Activated naive CD8-positive, alpha-beta T cell (primary cell): Measurements from ENCODE around the gene MICA.
"Not testable (repeated sequence)": the region's sequence is repeated elsewhere in the genome, so short reads cannot be mapped to it uniquely, and the experiment has no call there.

Experiments
- H3K27ac Mint-ChIP-seq: one replicate; pipeline ENCODE4 v1.8.0; 2021; ENCODE audit warnings: mixed read lengths
- H3K27me3 Mint-ChIP-seq: one replicate; pipeline ENCODE4 v1.8.0; 2021; ENCODE audit warnings: mixed read lengths
- H3K36me3 Mint-ChIP-seq: one replicate; pipeline ENCODE4 v1.8.0; 2021; ENCODE audit warnings: mixed read lengths
- H3K4me1 Mint-ChIP-seq: one replicate; pipeline ENCODE4 v1.8.0; 2021; ENCODE audit warnings: low read depth, mixed read lengths
- H3K4me3 Mint-ChIP-seq: one replicate; pipeline ENCODE4 v1.8.0; 2021; ENCODE audit warnings: mild to moderate bottlenecking, mixed read lengths
- H3K9me3 Mint-ChIP-seq: one replicate; pipeline ENCODE4 v1.8.0; 2021; ENCODE audit warnings: low read depth, mixed read lengths

The MICA gene

DNA sequence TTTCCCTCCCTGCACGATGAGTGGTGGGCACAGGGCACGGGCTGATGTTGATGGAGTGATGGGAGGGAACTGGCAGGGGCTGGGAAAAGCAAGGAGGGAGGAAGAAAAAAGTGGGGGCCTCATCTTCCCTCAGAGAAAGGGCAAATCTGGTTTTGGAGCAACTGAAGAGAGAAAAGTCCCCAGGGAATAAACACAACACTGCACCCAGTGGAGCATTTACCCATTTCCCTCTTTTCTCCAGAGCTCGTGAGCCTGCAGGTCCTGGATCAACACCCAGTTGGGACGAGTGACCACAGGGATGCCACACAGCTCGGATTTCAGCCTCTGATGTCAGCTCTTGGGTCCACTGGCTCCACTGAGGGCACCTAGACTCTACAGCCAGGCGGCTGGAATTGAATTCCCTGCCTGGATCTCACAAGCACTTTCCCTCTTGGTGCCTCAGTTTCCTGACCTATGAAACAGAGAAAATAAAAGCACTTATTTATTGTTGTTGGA lies 11.4 kb downstream of the MICA start:
- Mint-ChIP-seq H3K4me3 (no peak overlapping the region), H3K9me3 (no peaks in the 10 kb centered on the region), H3K36me3 (peaks cover 7% of the 10 kb centered on the region), H3K27ac (no peak overlapping the region), H3K4me1 (no peaks in the 10 kb centered on the region), H3K27me3 (no peaks in the 10 kb centered on the region)

DNA sequence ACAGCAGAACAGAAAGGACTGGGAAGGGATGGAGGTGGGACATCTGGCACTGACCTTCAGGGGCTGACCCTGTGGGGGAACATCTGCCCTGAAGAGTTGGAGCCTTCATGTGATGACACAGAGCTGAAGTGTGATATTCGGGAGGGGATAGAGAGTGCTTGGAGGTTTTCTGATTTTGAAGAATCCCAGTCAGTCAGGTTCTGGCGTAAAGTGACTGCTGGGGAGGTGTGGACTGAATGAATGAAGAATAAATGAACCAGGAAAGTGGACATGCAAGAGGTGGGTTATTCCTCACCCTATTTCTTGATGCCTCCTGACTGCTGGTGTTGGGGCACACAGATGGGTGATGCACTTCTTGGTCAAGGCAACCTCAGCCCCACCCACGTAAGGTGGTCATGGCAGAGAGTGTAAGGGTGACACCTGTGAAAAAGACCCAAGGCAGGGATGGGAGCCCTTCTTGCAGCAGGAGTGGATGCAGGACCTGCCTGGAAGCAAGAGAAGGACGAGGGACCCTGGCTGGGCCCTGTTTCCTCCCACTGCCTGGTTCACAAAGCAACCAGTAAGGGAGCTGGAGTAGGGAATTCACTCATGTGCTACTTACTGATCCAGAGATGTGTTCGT lies 13.1 kb downstream of the MICA start:
- H3K4me1 Mint-ChIP-seq: peaks cover under 1% of the 10 kb centered on the region
- H3K9me3 Mint-ChIP-seq: no peaks in the 10 kb centered on the region
- H3K4me3 Mint-ChIP-seq: no peak overlapping the region
- H3K27me3 Mint-ChIP-seq: no peaks in the 10 kb centered on the region
- H3K27ac Mint-ChIP-seq: peak overlapping the region; percentile 14
- H3K36me3 Mint-ChIP-seq: peaks cover 7% of the 10 kb centered on the region

DNA sequence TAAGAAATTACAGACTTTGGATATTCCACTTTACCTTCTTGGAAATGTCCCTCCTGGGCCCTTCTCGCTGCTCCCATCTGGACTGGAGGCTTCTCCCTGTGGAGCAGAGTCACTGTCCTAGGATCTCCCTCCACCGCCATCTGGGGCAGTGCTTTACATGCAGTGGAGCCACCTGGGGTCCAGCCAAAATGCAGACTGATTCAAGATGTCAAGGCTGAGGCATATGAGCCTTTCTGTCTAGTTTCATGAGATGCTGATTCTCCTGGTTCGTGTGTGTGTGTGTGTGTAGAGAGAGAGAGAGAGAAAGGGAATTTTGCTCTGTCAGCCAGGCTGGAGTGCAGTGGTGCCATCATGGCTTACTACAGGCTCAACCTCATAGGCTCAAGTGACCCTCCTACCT lies 14.9 kb downstream of the MICA start:
- Mint-ChIP-seq H3K9me3 (no peaks in the 10 kb centered on the region), H3K27ac (no peak overlapping the region), H3K4me3 (no peak overlapping the region), H3K36me3 (peaks cover 7% of the 10 kb centered on the region), H3K4me1 (peaks cover 3% of the 10 kb centered on the region), H3K27me3 (no peaks in the 10 kb centered on the region)

DNA sequence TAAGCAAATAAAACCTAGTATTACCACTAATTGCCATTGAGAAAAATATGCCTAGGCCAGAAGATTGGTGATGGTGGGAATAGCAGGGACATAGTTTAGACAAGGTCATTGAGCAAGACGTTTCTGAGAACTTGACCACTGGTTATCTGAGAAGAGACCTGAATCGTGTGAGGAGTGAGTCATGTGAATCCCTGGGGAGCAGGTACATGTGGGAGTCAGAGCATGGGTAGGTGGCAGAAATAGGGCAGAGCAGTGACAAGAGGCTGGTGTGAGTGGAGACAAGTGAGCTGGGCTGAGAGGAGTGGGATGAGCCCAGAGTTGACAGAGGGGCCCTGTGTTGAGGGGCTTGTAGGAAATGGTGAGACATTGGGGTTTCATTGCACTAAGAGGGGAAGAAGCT lies 16.4 kb downstream of the MICA start:
- H3K4me1 Mint-ChIP-seq: peaks cover 3% of the 10 kb centered on the region
- H3K4me3 Mint-ChIP-seq: no peak overlapping the region
- no peaks in the 10 kb centered on the region for H3K9me3 Mint-ChIP-seq
- H3K27me3 Mint-ChIP-seq: no peaks in the 10 kb centered on the region
- H3K36me3 Mint-ChIP-seq: peaks cover 7% of the 10 kb centered on the region
- no peak overlapping the region for H3K27ac Mint-ChIP-seq

DNA sequence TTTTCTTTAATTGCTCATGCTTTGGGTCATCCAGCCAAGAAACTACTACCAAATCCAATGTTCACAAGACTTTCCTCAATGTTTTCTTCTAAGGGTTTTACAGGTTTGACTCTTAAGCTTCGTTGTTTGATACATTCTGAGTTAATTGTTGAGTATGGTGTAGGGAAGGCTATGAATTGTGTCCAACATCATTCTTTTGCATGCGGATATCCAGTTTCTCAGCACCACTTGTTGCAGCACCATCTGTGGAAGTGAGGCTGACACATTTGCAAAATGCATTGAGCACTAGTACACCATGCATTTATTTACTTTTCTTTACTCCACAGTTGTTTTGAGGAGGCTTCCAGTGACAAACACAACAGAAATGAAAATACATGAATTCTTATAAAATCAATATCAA lies 17.2 kb downstream of the MICA start:
- Mint-ChIP-seq H3K27me3 (no peaks in the 10 kb centered on the region), H3K36me3 (peaks cover 7% of the 10 kb centered on the region), H3K9me3 (no peaks in the 10 kb centered on the region), H3K4me3 (no peak overlapping the region), H3K4me1 (peaks cover 3% of the 10 kb centered on the region), H3K27ac (no peak overlapping the region)

DNA sequence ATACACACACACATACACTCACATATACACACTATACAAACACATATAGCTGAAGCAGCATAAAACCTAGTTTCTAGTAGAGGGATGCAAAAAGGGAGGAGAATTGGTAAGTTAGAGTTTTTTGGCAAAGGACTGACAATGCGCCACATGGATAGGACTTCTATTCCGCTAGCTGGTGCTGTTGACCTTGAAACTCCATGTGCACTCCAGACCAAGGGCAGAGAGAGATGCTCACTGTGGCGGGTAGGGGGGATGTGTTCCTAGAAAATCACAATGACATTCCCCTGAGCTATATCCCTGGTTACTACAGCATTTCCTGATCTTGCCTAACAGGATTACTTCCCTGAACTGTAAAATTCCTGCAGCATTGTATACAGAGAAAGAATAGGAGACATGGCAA lies 19.2 kb downstream of the MICA start:
- Mint-ChIP-seq H3K9me3 (no peaks in the 10 kb centered on the region), H3K36me3 (no peaks in the 10 kb centered on the region), H3K27ac (no peak overlapping the region), H3K4me3 (no peak overlapping the region), H3K27me3 (no peaks in the 10 kb centered on the region), H3K4me1 (peaks cover 3% of the 10 kb centered on the region)

DNA sequence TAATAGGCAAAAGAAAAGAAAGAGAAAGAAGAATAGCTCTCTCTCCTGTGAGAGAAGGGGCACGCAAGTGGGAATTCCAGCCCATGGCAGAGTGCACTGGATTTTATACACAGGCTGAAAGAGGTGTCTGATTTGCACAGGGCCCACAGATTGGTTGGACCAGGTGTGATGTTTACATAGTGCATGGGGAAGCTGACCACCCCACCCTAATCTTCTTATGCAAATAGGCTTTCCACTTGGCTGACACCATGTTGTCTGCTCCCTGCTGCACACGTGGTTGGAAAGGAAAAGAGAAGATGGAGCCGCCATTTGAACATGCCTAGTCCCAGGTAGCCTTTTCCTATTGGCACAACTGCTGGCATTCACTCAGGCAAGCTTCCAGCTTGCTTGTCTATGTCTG lies 20.2 kb downstream of the MICA start:
- no peaks in the 10 kb centered on the region for H3K36me3 Mint-ChIP-seq
- no peak overlapping the region for H3K4me3 Mint-ChIP-seq
- H3K27ac Mint-ChIP-seq: no peak overlapping the region
- no peaks in the 10 kb centered on the region for H3K9me3 Mint-ChIP-seq
- H3K4me1 Mint-ChIP-seq: peaks cover 3% of the 10 kb centered on the region
- no peaks in the 10 kb centered on the region for H3K27me3 Mint-ChIP-seq

DNA sequence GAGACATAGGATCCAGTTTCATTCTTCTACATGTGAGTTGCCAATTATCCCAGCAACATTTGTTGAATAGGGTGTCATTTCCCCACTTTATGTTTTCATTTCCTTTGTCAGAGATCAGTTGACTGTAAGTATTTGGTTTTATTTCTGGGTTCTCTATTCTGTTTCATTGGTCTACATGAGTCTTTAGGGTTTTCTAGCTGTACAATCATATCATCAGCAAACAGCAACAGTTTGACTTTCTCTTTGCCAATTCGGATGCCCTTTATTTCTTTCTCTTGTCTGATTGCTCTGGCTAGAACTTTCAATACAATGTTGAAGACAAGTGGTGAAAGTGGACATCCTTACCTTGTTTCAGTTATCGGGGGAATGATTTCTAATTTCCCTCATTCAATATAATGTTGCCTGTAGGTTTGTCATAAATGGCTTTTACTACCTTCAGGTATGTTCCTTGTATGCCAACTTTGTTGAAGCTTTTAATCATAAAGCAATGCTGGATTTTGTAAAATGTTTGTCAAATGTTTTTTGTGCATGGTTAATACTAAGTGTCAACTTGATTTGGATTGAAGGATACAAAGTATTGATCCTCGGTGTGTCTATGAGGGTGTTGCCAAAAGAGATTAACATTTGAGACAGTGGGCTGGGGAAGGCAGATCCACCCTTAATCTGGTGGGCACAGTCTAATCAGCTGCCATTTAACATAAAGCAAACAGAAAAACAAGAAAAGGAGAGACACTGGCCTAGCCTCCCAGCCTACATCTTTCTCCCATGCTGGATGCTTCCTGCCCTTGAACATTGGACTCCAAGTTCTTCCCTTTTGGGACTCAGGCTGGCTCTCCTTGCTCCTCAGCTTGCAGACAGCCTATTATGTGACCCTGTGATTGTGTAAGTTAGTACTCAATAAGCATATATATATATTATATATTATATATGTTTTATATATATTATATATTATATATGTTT lies 23.3 kb downstream of the MICA start:
- no peaks in the 10 kb centered on the region for H3K27me3 Mint-ChIP-seq
- H3K27ac Mint-ChIP-seq: no peak overlapping the region
- H3K36me3 Mint-ChIP-seq: peaks cover 4% of the 10 kb centered on the region
- no peak overlapping the region for H3K4me3 Mint-ChIP-seq
- no peaks in the 10 kb centered on the region for H3K9me3 Mint-ChIP-seq
- peaks cover 1% of the 10 kb centered on the region for H3K4me1 Mint-ChIP-seq

DNA sequence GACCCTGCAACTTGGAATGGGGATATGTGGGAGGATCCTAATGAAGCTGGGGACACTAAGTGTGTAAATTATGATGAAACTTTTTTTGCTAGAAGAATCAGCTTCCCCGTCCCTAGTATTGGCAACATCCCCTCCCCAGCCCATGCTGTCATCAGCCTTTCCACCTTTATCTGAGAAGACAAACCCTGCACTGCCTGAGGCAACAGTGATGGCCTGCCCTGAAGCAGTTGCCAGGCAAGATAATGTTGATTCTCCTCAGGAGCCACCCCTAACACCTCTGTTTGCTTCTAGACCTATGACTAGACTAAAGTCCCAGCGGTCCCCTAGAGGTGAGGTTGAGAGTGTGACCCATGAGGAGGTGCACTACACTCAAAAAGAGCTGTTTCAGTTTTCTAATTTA lies 27.1 kb downstream of the MICA start:
- no peaks in the 10 kb centered on the region for H3K9me3 Mint-ChIP-seq
- H3K4me1 Mint-ChIP-seq: no peaks in the 10 kb centered on the region
- peaks cover 1% of the 10 kb centered on the region for H3K27me3 Mint-ChIP-seq
- H3K4me3 Mint-ChIP-seq: no peak overlapping the region
- no peak overlapping the region for H3K27ac Mint-ChIP-seq
- H3K36me3 Mint-ChIP-seq: peaks cover 4% of the 10 kb centered on the region

DNA sequence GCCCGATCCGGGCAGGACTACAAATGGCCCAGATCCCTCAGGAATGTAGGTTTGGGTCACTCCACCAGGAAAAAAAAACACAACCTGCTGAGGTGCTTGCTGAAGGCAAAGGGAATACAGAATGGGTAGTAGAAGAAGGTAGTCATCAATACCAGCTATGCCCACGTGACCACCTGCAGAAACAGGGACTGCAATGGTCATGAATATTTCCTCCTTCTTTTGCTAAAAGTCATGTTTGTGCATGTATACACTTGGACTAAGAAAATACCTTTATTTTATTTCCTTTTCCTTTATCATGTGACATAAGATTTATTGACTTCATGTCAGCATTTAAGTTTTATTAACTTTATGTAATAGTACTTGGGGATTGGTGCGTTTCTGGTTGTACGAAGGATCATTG lies 31.7 kb downstream of the MICA start:
- not testable (repeated sequence) for H3K27ac Mint-ChIP-seq, H3K4me1 Mint-ChIP-seq, H3K9me3 Mint-ChIP-seq, H3K4me3 Mint-ChIP-seq
- H3K27me3 Mint-ChIP-seq: peaks cover 15% of the 10 kb centered on the region
- peaks cover 10% of the 10 kb centered on the region for H3K36me3 Mint-ChIP-seq

DNA sequence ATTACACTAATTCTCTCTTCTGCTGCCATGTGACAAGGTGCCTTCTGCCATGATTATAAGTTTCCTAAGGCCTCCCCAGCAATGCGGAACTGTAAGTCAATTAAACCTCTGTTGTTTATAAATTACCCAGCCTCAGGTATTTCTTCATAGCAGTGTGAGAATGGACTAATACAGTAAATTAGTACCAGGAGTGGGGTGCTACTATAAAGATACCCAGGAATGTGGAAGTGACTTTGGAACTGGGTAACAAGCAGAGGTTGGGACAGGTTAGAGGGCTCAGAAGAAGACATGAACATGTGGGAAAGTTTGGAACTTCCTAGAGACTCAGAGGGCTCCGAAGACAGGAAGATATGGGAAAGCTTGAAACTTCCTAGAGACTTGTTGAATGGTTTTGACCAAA lies 34.8 kb downstream of the MICA start:
- H3K27ac Mint-ChIP-seq: no peak overlapping the region
- H3K4me3 Mint-ChIP-seq: no peak overlapping the region
- peaks cover 2% of the 10 kb centered on the region for H3K4me1 Mint-ChIP-seq
- peaks cover 6% of the 10 kb centered on the region for H3K36me3 Mint-ChIP-seq
- peaks cover 18% of the 10 kb centered on the region for H3K27me3 Mint-ChIP-seq
- H3K9me3 Mint-ChIP-seq: no peaks in the 10 kb centered on the region

DNA sequence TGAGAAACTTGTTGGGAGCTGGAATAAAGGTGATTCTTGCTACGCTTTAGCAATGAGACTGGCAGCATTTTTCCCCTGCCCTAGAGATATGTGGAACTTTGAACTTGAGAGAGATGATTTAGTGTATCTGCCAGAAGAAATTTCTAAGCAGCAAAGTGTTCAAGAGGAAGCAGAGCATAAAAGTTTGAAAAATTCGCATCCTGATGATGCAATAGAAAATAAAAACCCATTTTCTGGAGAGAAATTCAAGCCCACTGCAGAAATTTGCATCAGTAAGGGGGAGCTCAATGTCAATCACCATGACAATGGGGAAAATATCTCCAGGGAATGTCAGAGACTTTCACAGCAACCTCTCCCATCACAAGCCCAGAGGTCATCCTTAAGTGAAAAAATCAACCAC lies 35.3 kb downstream of the MICA start:
- Mint-ChIP-seq H3K9me3 (no peaks in the 10 kb centered on the region), H3K4me3 (no peak overlapping the region), H3K27me3 (peaks cover 18% of the 10 kb centered on the region), H3K27ac (no peak overlapping the region), H3K36me3 (peaks cover 6% of the 10 kb centered on the region), H3K4me1 (peaks cover 2% of the 10 kb centered on the region)

DNA sequence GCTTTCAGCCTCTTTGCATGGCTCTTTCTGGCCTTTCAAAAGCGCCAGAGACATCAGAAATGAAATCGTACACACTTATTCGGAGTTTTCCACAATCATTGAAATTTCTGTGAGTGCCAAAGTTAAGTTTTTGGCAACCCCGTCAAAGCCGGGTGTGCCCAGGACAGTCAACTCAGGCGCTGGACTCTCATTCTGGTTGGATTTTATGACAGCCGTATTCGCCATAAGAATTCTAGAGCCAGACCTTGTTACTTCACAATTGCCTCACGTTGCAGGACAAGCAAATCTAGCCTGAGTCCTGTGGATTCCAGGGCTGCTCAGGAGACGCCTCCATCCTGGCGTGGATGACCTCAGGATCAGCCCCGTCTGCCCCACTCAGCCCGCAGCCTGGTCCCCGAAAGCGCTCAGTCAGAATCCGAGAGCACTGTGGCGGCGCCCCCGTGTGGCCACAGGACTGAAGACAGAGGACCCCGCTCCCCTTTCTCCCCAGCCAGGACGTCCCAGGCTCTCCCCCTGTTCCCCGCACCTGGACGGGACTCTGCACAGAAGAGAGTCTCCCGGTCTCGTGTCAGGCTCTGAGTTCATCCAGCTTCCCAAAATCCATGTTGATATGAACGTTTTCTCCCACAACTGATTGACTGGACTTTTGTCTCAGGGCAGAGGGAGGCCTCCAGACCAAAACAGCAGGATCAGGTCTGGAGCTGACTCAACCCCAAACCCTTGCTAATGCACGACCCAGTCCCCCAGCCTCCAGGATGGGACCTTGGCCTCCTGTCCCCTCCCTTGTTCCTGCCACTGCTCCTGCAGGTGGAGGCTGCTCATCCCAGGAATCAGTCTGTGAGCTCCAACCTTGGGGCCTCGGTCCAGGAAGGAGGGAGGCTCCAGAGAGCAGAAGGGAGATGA lies 38.2 kb downstream of the MICA start:
- H3K27ac Mint-ChIP-seq: no peak overlapping the region
- peaks cover 24% of the 10 kb centered on the region for H3K27me3 Mint-ChIP-seq
- H3K36me3 Mint-ChIP-seq: peaks cover 9% of the 10 kb centered on the region
- H3K9me3 Mint-ChIP-seq: no peaks in the 10 kb centered on the region
- H3K4me3 Mint-ChIP-seq: no peak overlapping the region
- peaks cover 2% of the 10 kb centered on the region for H3K4me1 Mint-ChIP-seq

DNA sequence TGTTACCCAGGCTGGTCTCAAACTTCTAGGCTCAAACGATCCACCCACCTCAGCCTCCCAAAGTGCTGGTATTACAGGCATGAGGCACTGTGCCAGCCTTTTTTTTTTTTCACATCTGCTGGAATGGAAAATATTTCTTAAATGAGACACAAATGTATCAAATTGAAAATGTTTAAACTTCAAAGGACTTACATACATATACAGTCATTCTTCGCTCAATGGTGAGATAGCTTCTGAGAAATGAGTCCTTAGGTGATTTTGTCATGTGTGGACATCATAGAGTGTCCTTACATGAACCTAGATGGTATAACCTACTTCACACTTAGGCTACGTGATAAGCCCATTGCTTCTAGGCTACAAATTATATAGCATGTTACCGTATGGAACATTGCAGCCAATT lies 43.1 kb downstream of the MICA start:
- Mint-ChIP-seq H3K36me3 (peaks cover 3% of the 10 kb centered on the region), H3K9me3 (no peaks in the 10 kb centered on the region), H3K4me3 (no peak overlapping the region), H3K27me3 (peaks cover 8% of the 10 kb centered on the region), H3K27ac (no peak overlapping the region), H3K4me1 (peaks cover 1% of the 10 kb centered on the region)
